ENCODE measurements around the gene SCGB3A2. TPM values are rescaled to one million over a fixed set of nuclear protein-coding genes. Genes with fewer than 3 reads are reported as not detected.

Gene SCGB3A2
- total RNA-seq, 1 donor from 2014 or later = 1.4 TPM

- H3K36me3 Mint-ChIP-seq (ENCODE audit: low read depth, unreplicated experiment) = no peaks in the 10 kb centered on the region
- H3K4me3 Mint-ChIP-seq (ENCODE audit: unreplicated experiment) = no peak overlapping the region
- TF ChIP-seq, protein P1, sequence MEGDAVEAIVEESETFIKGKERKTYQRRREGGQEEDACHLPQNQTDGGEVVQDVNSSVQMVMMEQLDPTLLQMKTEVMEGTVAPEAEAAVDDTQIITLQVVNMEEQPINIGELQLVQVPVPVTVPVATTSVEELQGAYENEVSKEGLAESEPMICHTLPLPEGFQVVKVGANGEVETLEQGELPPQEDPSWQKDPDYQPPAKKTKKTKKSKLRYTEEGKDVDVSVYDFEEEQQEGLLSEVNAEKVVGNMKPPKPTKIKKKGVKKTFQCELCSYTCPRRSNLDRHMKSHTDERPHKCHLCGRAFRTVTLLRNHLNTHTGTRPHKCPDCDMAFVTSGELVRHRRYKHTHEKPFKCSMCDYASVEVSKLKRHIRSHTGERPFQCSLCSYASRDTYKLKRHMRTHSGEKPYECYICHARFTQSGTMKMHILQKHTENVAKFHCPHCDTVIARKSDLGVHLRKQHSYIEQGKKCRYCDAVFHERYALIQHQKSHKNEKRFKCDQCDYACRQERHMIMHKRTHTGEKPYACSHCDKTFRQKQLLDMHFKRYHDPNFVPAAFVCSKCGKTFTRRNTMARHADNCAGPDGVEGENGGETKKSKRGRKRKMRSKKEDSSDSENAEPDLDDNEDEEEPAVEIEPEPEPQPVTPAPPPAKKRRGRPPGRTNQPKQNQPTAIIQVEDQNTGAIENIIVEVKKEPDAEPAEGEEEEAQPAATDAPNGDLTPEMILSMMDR (IDR thresholded peaks at IDR 0.05; ENCODE audit: unreplicated experiment) = no peak
- H3K27me3 Mint-ChIP-seq (ENCODE audit: unreplicated experiment) = no peaks in the 10 kb centered on the region
- H3K4me1 Mint-ChIP-seq (ENCODE audit: unreplicated experiment) = peaks cover 6% of the 10 kb centered on the region
- no peak overlapping the region for H3K27ac Mint-ChIP-seq (ENCODE audit: unreplicated experiment)
- no peaks in the 10 kb centered on the region for H3K9me3 Mint-ChIP-seq (ENCODE audit: unreplicated experiment)
- no peak for DNase-seq (ENCODE audit: low spot score)
These were observed 26.9 kb upstream of the SCGB3A2 start for GRCh38 chr5:147851578-147851977.

DNA sequence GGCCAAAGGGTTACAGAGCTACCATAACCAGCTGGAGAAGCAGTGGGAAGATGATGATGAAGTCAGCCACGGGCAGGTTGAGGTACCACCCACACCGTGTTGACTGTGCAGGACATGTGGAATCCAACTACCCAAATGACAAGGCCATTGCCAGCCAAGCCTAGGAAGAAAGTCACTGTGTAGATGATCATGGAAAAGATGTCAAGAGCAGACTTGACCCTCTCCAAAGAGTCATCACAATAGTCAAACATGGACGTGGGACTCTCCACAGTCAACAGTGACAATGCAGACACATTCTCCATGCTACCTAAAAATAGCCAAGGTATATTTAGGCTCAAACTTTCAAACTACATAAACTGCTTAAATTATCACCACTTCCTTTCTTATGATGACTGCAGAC lies 26.1 kb upstream of the SCGB3A2 start:
- Mint-ChIP-seq H3K4me1 (ENCODE audit: unreplicated experiment) (peaks cover 6% of the 10 kb centered on the region), H3K27me3 (ENCODE audit: unreplicated experiment) (no peaks in the 10 kb centered on the region)

GRCh38 chr5:147853372-147853987 lies 25.0 kb upstream of the SCGB3A2 start:
- DNase-seq (ENCODE audit: low spot score) = no peak
- TF ChIP-seq, protein P1 (IDR thresholded peaks at IDR 0.05; ENCODE audit: unreplicated experiment) = no peak
- no peak overlapping the region for H3K4me3 Mint-ChIP-seq (ENCODE audit: unreplicated experiment)
- H3K36me3 Mint-ChIP-seq (ENCODE audit: low read depth, unreplicated experiment) = no peaks in the 10 kb centered on the region
- no peaks in the 10 kb centered on the region for H3K9me3 Mint-ChIP-seq (ENCODE audit: unreplicated experiment)
- no peak overlapping the region for H3K27ac Mint-ChIP-seq (ENCODE audit: unreplicated experiment)
- no peaks in the 10 kb centered on the region for H3K27me3 Mint-ChIP-seq (ENCODE audit: unreplicated experiment)
- H3K4me1 Mint-ChIP-seq (ENCODE audit: unreplicated experiment) = peaks cover 6% of the 10 kb centered on the region

More for the DNA sequence above, 26.1 kb upstream of the SCGB3A2 start:
- H3K4me3 Mint-ChIP-seq (ENCODE audit: unreplicated experiment) = no peak overlapping the region
- TF ChIP-seq, protein P1 (IDR thresholded peaks at IDR 0.05; ENCODE audit: unreplicated experiment) = no peak
- H3K27ac Mint-ChIP-seq (ENCODE audit: unreplicated experiment) = no peak overlapping the region
- H3K36me3 Mint-ChIP-seq (ENCODE audit: low read depth, unreplicated experiment) = no peaks in the 10 kb centered on the region
- DNase-seq (ENCODE audit: low spot score) = no peak
- no peaks in the 10 kb centered on the region for H3K9me3 Mint-ChIP-seq (ENCODE audit: unreplicated experiment)

- peaks cover 4% of the 10 kb centered on the region for H3K4me1 Mint-ChIP-seq (ENCODE audit: unreplicated experiment)
- no peak for DNase-seq (ENCODE audit: low spot score)
- no peak overlapping the region for H3K27ac Mint-ChIP-seq (ENCODE audit: unreplicated experiment)
- no peaks in the 10 kb centered on the region for H3K27me3 Mint-ChIP-seq (ENCODE audit: unreplicated experiment)
- H3K4me3 Mint-ChIP-seq (ENCODE audit: unreplicated experiment) = no peak overlapping the region
- H3K36me3 Mint-ChIP-seq (ENCODE audit: low read depth, unreplicated experiment) = no peaks in the 10 kb centered on the region
- TF ChIP-seq, protein P1 (IDR thresholded peaks at IDR 0.05; ENCODE audit: unreplicated experiment) = no peak
- H3K9me3 Mint-ChIP-seq (ENCODE audit: unreplicated experiment) = no peaks in the 10 kb centered on the region
These were observed 24.2 kb upstream of the SCGB3A2 start for GRCh38 chr5:147854331-147854730.

DNA sequence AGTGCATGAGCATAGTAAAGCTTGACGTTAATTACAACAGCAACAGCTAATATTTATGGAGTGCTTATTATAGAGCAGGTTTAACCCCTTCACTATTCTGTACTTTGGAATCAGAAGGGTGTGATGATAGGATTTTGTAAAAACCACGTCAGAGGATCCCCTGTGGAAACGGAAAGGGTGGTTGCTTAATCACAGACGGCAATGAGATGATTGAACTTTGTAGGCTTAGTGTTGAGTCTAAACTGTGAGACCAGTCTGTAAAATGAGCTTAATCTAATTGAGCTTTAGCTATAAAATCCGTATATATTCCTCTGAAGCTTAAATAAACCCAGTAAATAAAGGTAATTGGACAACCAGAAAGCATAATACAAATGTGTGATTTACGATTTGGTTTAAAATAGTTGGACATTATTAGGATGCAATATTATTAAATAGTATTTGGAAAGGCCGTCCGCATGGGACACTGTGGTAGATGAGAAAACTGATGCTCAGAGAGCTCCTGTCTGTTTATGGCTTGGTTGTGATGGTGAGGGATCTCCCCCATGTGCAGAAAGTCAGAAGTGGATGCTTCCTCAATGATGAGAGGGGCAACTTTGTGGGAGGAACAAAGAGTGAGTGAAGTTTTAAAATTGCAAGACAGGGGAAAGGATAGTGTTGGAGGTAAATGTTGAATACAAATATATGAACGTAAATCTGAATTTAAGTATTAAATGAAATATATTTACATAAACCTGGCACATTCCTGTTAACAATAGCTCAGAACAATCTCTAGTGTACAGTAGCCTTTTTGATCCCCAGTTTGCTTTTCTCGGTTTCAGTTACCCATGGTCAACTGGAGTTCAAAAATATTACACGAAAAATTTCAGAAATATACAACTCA lies 23.4 kb upstream of the SCGB3A2 start:
- no peaks in the 10 kb centered on the region for H3K36me3 Mint-ChIP-seq (ENCODE audit: low read depth, unreplicated experiment)

More for the DNA sequence above, 23.4 kb upstream of the SCGB3A2 start:
- no peak for DNase-seq (ENCODE audit: low spot score)
- Mint-ChIP-seq H3K4me1 (ENCODE audit: unreplicated experiment) (peaks cover 4% of the 10 kb centered on the region), H3K27ac (ENCODE audit: unreplicated experiment) (no peak overlapping the region), H3K27me3 (ENCODE audit: unreplicated experiment) (no peaks in the 10 kb centered on the region), H3K9me3 (ENCODE audit: unreplicated experiment) (no peaks in the 10 kb centered on the region), H3K4me3 (ENCODE audit: unreplicated experiment) (no peak overlapping the region)
- TF ChIP-seq, protein P1 (IDR thresholded peaks at IDR 0.05; ENCODE audit: unreplicated experiment) = no peak
